NCI-H1105 treated with DMSO at 0.1 percent for 48 hours (cell line): ENCODE data around the gene ITPKB.
A peak's percentile ranks its signal among the peaks of the same experiment; 100 is the strongest.

Experiments used
- DNase-seq: peaks from one replicate; lab custom pipeline; 2025; lab: John Stamatoyannopoulos, UW

ITPKB gene

GRCh38 chr1:226637147-226637935 lies 101.7 kb downstream of the ITPKB start:
- no peak for DNase-seq

- DNase-seq, result no peak
Measured at GRCh38 chr1:226636847-226637096, 102.3 kb downstream of the ITPKB start.

GRCh38 chr1:226635456-226635941 lies 103.6 kb downstream of the ITPKB start:
- no peak for DNase-seq

- DNase-seq, result no peak
Measured at GRCh38 chr1:226634611-226635246, 104.4 kb downstream of the ITPKB start.

GRCh38 chr1:226634166-226634588 lies 104.9 kb downstream of the ITPKB start:
- DNase-seq, result peak; percentile 33

- DNase-seq, result no peak
Measured at GRCh38 chr1:226633541-226634165, 105.4 kb downstream of the ITPKB start.

GRCh38 chr1:226632922-226633351 lies 106.1 kb downstream of the ITPKB start:
- DNase-seq, result no peak

- no peak for DNase-seq
Measured at GRCh38 chr1:226632169-226632879, 106.8 kb downstream of the ITPKB start.

GRCh38 chr1:226631229-226632000 lies 107.7 kb downstream of the ITPKB start:
- no peak for DNase-seq

- DNase-seq, result no peak
Measured at GRCh38 chr1:226630592-226630991, 108.5 kb downstream of the ITPKB start.

- DNase-seq, result no peak
Measured at GRCh38 chr1:226629896-226630550, 109.1 kb downstream of the ITPKB start.

GRCh38 chr1:226629210-226629895 lies 109.7 kb downstream of the ITPKB start:
- no peak for DNase-seq

GRCh38 chr1:226628612-226629155 lies 110.4 kb downstream of the ITPKB start:
- peak; percentile 64 for DNase-seq

GRCh38 chr1:226627924-226628611 lies 111.0 kb downstream of the ITPKB start:
- no peak for DNase-seq

GRCh38 chr1:226627050-226627755 lies 111.9 kb downstream of the ITPKB start:
- DNase-seq, result no peak

GRCh38 chr1:226626577-226626956 lies 112.5 kb downstream of the ITPKB start:
- no peak for DNase-seq

GRCh38 chr1:226625832-226626576 lies 113.1 kb downstream of the ITPKB start:
- DNase-seq, result no peak

- no peak for DNase-seq
Measured at GRCh38 chr1:226625326-226625725, 113.8 kb downstream of the ITPKB start.
